Esophagus (tissue), 2 donors: ENCODE results near the gene KRTAP20-3. TPM values are rescaled to one million over a fixed set of nuclear protein-coding genes. Genes with fewer than 3 reads are reported as not detected.

ENCODE experiments used
- H3K27ac ChIP-seq, 2 donors: one replicate each; pipeline ENCODE4 v1.5.1; 2013; ENCODE audit warnings: low read depth in 2 of 2, mild to moderate bottlenecking in 2 of 2, inconsistent platforms in 1 of 2, low read length in 1 of 2, moderate library complexity in 1 of 2
- H3K27me3 ChIP-seq, 2 donors: one replicate each; pipeline ENCODE4 v1.6.1; 2013; ENCODE audit warnings: low read length in 2 of 2, control low read depth in 1 of 2, mild to moderate bottlenecking in 1 of 2; ENCODE audit not compliant: insufficient read depth in 2 of 2, control insufficient read depth in 1 of 2
- H3K36me3 ChIP-seq, 2 donors: one replicate each; pipeline ENCODE4 v1.6.1; 2013; ENCODE audit warnings: low read length in 1 of 2; ENCODE audit not compliant: control insufficient read depth in 2 of 2, insufficient read depth in 2 of 2
- H3K4me1 ChIP-seq, 2 donors: one replicate each; pipeline ENCODE4 v1.6.1; 2013; ENCODE audit warnings: low read length in 1 of 2; ENCODE audit not compliant: control insufficient read depth in 2 of 2, insufficient read depth in 2 of 2
- H3K4me3 ChIP-seq, 2 donors: one replicate each; pipeline ENCODE4 v1.5.1; 2013; ENCODE audit warnings: low read length in 2 of 2, mild to moderate bottlenecking in 2 of 2, low read depth in 1 of 2, moderate library complexity in 1 of 2
- H3K9me3 ChIP-seq, 2 donors: one replicate each; pipeline ENCODE4 v1.6.1; 2013; ENCODE audit warnings: mild to moderate bottlenecking in 2 of 2, low read depth in 1 of 2, low read length in 1 of 2, moderate library complexity in 1 of 2; ENCODE audit not compliant: control insufficient read depth in 2 of 2, insufficient read depth in 1 of 2
- WGBS, 2 donors: extraction: QIAGEN DNeasy Blood & Tissue Kit; methylation state at CpG; one replicate each; pipeline ENCODE4 v1.1.7; 2013; 5-methylcytosine and 5-hydroxymethylcytosine counted together
- polyA plus RNA-seq, 2 donors: library from polyadenylated mRNA; stranded (reverse); fragments of 200-250 nt; gene quantifications; one replicate each; pipeline ENCODE4 v1.2.3, GENCODE V29; 2013
- donor health status: healthy with polysubstance abuse.
- donor health status: Bipolar disorder and iron deficiency.

KRTAP20-3 gene
- not detected for polyA plus RNA-seq

DNA sequence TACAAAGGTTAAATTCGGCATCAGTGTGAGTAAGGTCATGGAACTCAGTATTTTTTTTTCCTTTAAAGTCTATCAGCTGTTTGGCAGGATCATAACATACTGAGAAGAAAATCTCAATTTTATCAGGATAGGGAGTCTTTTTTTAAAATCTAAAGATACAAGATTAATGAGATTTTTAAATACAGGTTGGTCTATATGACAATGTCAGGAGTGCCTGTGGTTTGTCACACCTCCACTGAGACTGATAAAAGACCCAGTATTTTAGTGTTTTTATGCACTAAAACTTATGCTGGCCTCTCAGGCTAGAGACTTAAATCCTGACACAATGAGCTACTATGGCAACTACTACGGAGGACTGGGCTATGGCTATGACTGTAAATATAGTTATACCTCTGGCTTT, at the start of gene KRTAP20-3:
TSS of gene KRTAP20-3 (plus strand) at position 301 of the 400 bp plus-strand sequence.
- no peaks in the 10 kb centered on the region for H3K36me3 ChIP-seq
- H3K9me3 ChIP-seq: no peaks in the 10 kb centered on the region
- H3K27me3 ChIP-seq: no peaks in the 10 kb centered on the region
- no peak within 1 kb of the TSS for H3K27ac ChIP-seq
- WGBS, 2 donors: 84 to 86% methylated on average over 2 of the region's 2 CpGs
- no peak within 1 kb of the TSS for H3K4me3 ChIP-seq
- H3K4me1 ChIP-seq: no peaks in the 10 kb centered on the region

DNA sequence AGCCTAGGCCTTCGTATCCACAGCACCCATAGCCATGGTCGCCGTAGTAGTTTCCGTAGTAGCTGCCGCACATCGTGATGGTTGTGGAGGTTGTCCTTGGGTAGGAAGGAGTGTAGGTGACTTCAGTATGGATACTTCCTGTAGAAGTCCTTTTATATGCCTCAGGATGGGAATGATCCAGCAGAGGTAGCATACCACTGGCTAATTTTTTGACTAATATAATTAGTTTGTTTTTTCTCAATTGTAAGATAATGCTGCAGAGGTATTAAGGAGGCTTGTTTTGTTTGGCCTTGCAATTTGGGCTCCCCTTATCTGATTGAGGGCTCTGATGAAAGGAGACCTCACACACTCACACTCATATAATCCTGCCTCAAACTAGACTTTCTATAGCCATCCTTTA, 43.9 kb upstream of the KRTAP20-3 start, which contains the start of gene KRTAP6-2:
TSS of gene KRTAP6-2 (minus strand) at position 101 of the 400 bp plus-strand sequence. CDS start at position 73, 28 bp downstream.
- H3K4me3 ChIP-seq: no peak within 1 kb of the TSS
- no peaks in the 10 kb centered on the region for H3K27me3 ChIP-seq
- H3K4me1 ChIP-seq: no peaks in the 10 kb centered on the region
- 95 to 97% methylated on average over 6 of the region's 6 CpGs for WGBS, 2 donors
- no peak within 1 kb of the TSS for H3K27ac ChIP-seq
- no peaks in the 10 kb centered on the region for H3K36me3 ChIP-seq
- H3K9me3 ChIP-seq: peaks cover 3 to 4% of the 10 kb centered on the region in 2 donors

DNA sequence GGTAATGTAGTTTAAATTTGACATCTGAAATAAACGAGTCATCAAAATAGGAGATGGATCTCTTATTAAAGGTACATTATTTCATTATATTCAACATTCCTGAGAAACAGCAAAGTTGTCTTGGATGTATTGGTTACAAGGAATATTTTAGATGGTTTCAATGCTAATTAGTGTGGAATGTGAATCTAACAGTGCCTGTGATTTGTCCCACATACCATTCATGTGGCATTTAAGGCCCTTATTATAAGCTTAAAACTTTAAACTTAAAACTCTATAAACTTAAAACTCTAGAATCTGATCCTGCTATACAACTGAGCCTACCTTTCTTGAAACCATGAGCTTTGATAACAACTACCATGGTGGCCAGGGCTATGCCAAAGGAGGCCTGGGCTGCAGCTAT, 41.9 kb upstream of the KRTAP20-3 start, which contains the start of gene KRTAP22-1:
TSS of gene KRTAP22-1 (plus strand) at position 301 of the 400 bp plus-strand sequence.
- no peak within 1 kb of the TSS for H3K27ac ChIP-seq
- no peaks in the 10 kb centered on the region for H3K4me1 ChIP-seq
- peaks cover 3 to 4% of the 10 kb centered on the region in 2 donors for H3K9me3 ChIP-seq
- H3K27me3 ChIP-seq: no peaks in the 10 kb centered on the region
- 53 to 54% methylated on average over 1 of the region's 1 CpG for WGBS, 2 donors
- no peak within 1 kb of the TSS for H3K4me3 ChIP-seq
- H3K36me3 ChIP-seq: no peaks in the 10 kb centered on the region

DNA sequence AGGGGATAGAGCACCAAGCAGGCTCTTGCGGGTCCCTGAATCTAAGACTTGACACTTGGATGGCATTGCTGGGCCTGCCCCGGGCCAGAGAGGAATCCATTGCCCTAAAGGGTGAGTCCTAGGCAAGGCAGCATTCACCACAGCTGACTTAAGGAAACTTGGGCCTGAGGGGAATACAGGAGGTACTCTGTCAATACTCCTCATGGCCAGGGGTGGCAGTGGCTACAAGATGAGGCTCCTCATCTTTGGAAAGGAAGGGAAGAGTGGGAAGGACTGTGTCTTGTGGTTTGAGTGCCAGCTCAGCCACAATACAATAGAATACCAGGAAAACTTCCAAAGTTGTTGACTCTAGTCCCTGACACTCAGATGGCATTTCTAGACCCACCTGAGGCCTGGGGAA, 36.7 kb upstream of the KRTAP20-3 start:
- H3K27me3 ChIP-seq: no peaks in the 10 kb centered on the region
- no peak overlapping the region for H3K27ac ChIP-seq
- WGBS, 2 donors: 82 to 83% methylated on average over 2 of the region's 2 CpGs
- H3K36me3 ChIP-seq: no peaks in the 10 kb centered on the region
- no peak overlapping the region for H3K4me3 ChIP-seq
- H3K4me1 ChIP-seq: no peaks in the 10 kb centered on the region
- no peaks in the 10 kb centered on the region for H3K9me3 ChIP-seq

DNA sequence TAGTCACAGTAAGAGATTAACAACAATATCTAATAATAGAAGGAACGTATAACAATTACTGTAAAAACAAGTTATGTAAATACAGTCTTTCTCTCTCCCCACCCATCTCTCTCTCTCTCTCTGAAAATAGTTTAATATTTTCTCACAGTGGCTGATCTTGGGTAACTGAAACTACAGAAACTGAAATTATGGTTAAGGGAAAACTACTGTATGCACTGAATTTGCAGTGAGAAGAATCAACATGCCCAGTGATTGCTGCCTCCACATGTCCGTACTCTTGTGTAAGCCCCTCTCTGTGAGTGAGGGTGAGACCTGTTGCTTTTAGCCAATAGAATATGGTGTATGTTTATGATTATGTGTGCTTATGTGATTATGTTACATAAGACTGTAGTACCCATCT, 30.5 kb upstream of the KRTAP20-3 start:
- H3K36me3 ChIP-seq: no peaks in the 10 kb centered on the region
- no peaks in the 10 kb centered on the region for H3K4me1 ChIP-seq
- 71 to 74% methylated on average over 2 of the region's 2 CpGs for WGBS, 2 donors
- no peak overlapping the region for H3K27ac ChIP-seq
- no peaks in the 10 kb centered on the region for H3K9me3 ChIP-seq
- no peak overlapping the region for H3K4me3 ChIP-seq
- H3K27me3 ChIP-seq: no peaks in the 10 kb centered on the region

DNA sequence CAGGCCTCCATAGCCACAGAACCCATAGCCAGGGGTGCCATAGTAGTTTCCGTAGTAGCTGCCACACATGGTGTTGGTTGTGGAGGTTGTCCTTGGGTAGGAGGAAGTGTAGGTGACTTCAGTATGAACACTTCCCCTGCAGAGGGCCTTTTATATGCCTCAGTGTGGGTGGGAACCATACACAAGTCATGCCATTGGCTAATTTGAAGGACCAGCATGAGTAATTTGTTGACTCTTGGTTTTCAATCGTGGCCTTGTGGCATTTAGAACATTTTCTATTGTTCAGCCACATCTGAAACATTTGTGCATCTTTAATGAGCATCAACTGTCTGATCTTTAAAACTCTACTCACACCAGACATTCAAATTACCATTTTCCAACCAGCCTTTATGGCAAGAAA, 28.8 kb upstream of the KRTAP20-3 start, which contains the start of gene KRTAP6-1:
TSS of gene KRTAP6-1 (minus strand) at position 95 of the 400 bp plus-strand sequence. CDS start at position 69, 26 bp downstream.
- no peak within 1 kb of the TSS for H3K27ac ChIP-seq
- 62 to 69% methylated on average over 2 of the region's 2 CpGs for WGBS, 2 donors
- H3K27me3 ChIP-seq: no peaks in the 10 kb centered on the region
- H3K9me3 ChIP-seq: no peaks in the 10 kb centered on the region
- no peak within 1 kb of the TSS for H3K4me3 ChIP-seq
- no peaks in the 10 kb centered on the region for H3K4me1 ChIP-seq
- H3K36me3 ChIP-seq: no peaks in the 10 kb centered on the region

DNA sequence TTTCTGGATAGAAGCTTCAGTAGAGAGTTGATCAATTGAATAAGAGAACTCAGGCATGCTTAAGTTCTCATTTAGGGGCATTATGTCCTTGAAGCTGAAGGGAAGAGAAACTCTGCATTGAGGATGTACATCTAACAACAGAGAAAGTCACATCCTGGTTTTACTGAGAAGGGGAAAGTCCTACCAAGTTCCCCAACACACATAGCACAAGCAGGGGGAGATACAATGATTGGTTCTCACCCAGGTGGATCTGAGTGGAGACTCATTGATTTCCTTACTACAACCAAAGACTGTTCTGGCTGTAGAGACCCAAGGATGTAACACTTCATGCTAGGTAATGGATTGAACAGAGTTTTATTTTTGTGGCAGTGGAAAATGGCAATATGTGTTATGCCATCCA, 27.5 kb upstream of the KRTAP20-3 start:
- H3K4me3 ChIP-seq: no peak overlapping the region
- H3K4me1 ChIP-seq: no peaks in the 10 kb centered on the region
- no peaks in the 10 kb centered on the region for H3K36me3 ChIP-seq
- no peaks in the 10 kb centered on the region for H3K27me3 ChIP-seq
- no peak overlapping the region for H3K27ac ChIP-seq
- no peaks in the 10 kb centered on the region for H3K9me3 ChIP-seq

DNA sequence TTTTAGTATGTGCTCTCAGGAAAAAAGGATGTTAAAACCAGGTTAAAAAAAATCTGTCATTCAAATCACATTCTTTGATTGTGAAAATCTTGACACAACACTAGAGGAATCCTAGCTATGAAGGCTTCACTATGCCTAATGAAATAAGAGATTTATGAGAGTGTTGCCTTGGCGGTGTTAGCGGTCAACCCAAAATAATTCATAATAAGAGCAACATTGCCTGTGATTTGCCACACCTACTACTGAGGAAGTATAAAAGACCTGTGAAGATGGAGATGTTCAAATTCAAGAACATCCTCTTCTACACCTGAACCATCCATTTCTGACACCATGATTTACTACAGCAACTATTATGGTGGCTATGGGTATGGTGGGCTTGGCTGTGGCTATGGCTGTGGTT, 26.5 kb upstream of the KRTAP20-3 start, which contains the start of gene KRTAP20-1:
TSS of gene KRTAP20-1 (plus strand) at position 301 of the 400 bp plus-strand sequence. CDS start at position 331, 30 bp downstream.
- Histone ChIP-seq H3K27me3 (no peaks in the 10 kb centered on the region), H3K9me3 (no peaks in the 10 kb centered on the region)
- 92 to 96% methylated on average over 2 of the region's 2 CpGs for WGBS, 2 donors

DNA sequence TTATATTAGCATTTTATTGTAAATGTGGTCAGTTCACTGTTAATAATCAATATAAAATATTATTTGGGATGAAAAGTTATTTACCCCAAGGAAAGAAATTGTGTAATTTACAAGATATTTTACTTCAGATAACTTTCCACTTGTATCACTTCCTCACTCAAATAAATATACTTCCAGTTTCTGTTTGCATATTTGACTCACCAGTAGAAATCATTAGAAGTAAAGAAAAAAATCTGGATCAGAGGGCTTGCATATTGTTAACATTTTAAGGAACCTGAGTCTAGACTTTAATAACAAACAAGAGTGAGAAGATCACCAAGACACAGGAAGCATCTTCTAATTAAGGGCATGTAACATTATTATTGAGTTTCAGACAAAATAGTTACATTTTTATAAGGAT, 22.6 kb upstream of the KRTAP20-3 start:
- Histone ChIP-seq H3K27ac (no peak overlapping the region), H3K27me3 (no peaks in the 10 kb centered on the region), H3K36me3 (no peaks in the 10 kb centered on the region), H3K4me3 (no peak overlapping the region), H3K4me1 (no peaks in the 10 kb centered on the region), H3K9me3 (peaks cover 3 to 6% of the 10 kb centered on the region in 2 donors)

More for the DNA sequence above, 26.5 kb upstream of the KRTAP20-3 start, which contains the start of gene KRTAP20-1:
- Histone ChIP-seq H3K4me3 (no peak within 1 kb of the TSS), H3K27ac (no peak within 1 kb of the TSS), H3K36me3 (no peaks in the 10 kb centered on the region), H3K4me1 (no peaks in the 10 kb centered on the region)

DNA sequence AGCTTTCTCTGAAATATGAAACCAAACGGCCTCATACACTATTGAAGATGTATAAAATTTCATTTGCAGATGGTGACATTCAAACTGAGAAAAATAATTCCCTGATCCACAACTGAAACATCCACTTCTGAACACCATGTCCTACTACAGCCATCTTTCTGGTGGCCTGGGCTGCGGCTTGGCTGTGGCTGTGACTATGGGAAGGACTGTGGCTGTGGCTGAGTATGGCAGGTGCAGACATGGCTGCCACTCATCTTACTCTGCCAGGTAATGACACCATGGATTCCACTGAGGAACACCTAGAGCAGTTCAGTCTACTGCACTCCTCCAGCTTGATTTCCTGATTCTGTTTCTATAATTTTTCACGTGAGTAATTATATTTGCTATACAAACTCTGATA, 22.1 kb upstream of the KRTAP20-3 start, which contains the start of gene KRTAP20-4:
TSS of gene KRTAP20-4 (plus strand) at position 106 of the 400 bp plus-strand sequence.
- H3K9me3 ChIP-seq: peaks cover 3 to 6% of the 10 kb centered on the region in 2 donors
- WGBS, 2 donors: 77 to 80% methylated on average over 3 of the region's 3 CpGs
- H3K4me3 ChIP-seq: no peak within 1 kb of the TSS
- no peaks in the 10 kb centered on the region for H3K4me1 ChIP-seq
- no peak within 1 kb of the TSS for H3K27ac ChIP-seq
- H3K27me3 ChIP-seq: no peaks in the 10 kb centered on the region
- no peaks in the 10 kb centered on the region for H3K36me3 ChIP-seq
